MV-4-11 (cell line): ENCODE measurements around the gene CCR7.

Source experiments
- DNase-seq: peaks from one replicate; lab custom pipeline; 2025; lab: John Stamatoyannopoulos, UW

The CCR7 gene

GRCh38 chr17:40564883-40565768, at the start of gene CCR7:
Gene CCR7, minus strand, starts transcription at chr17:40565472. Its CDS starts 63 bp downstream, at chr17:40565409.
- peak; percentile 29 for DNase-seq

GRCh38 chr17:40614431-40615067, 49.3 kb upstream of the CCR7 start:
- DNase-seq = no peak

GRCh38 chr17:40613467-40614154, 48.3 kb upstream of the CCR7 start:
- no peak for DNase-seq

- no peak for DNase-seq
These were observed 47.5 kb upstream of the CCR7 start for GRCh38 chr17:40612599-40613244.

GRCh38 chr17:40611840-40612474, 46.7 kb upstream of the CCR7 start:
- no peak for DNase-seq

- no peak for DNase-seq
These were observed 45.1 kb upstream of the CCR7 start for GRCh38 chr17:40610359-40610758.

GRCh38 chr17:40608061-40608581, 42.8 kb upstream of the CCR7 start:
- DNase-seq = no peak

- DNase-seq = no peak
These were observed 42.4 kb upstream of the CCR7 start for GRCh38 chr17:40607641-40608040.

GRCh38 chr17:40606548-40607353, 41.5 kb upstream of the CCR7 start:
- DNase-seq = no peak

- no peak for DNase-seq
These were observed 40.0 kb upstream of the CCR7 start for GRCh38 chr17:40605306-40605705.

- no peak for DNase-seq
These were observed 39.2 kb upstream of the CCR7 start for GRCh38 chr17:40604327-40605080.

GRCh38 chr17:40602445-40603443, 37.5 kb upstream of the CCR7 start:
- DNase-seq = no peak

GRCh38 chr17:40600486-40601046, 35.3 kb upstream of the CCR7 start:
- DNase-seq = no peak

GRCh38 chr17:40599468-40599763, 34.1 kb upstream of the CCR7 start:
- DNase-seq = no peak

- DNase-seq = peak; percentile 99
These were observed 33.6 kb upstream of the CCR7 start for GRCh38 chr17:40598619-40599467.

- no peak for DNase-seq
These were observed 33.0 kb upstream of the CCR7 start for GRCh38 chr17:40598301-40598618.

- DNase-seq = no peak
These were observed 32.5 kb upstream of the CCR7 start for GRCh38 chr17:40597556-40598300.
